ENCODE results near the gene CSRNP3.

GRCh38 chr2:165469417-165469816 is at the start of gene CSRNP3:
- no peak for TF ChIP-seq POLR2AphosphoS5 (IDR thresholded peaks at IDR 0.05)
- TF ChIP-seq, protein P1, sequence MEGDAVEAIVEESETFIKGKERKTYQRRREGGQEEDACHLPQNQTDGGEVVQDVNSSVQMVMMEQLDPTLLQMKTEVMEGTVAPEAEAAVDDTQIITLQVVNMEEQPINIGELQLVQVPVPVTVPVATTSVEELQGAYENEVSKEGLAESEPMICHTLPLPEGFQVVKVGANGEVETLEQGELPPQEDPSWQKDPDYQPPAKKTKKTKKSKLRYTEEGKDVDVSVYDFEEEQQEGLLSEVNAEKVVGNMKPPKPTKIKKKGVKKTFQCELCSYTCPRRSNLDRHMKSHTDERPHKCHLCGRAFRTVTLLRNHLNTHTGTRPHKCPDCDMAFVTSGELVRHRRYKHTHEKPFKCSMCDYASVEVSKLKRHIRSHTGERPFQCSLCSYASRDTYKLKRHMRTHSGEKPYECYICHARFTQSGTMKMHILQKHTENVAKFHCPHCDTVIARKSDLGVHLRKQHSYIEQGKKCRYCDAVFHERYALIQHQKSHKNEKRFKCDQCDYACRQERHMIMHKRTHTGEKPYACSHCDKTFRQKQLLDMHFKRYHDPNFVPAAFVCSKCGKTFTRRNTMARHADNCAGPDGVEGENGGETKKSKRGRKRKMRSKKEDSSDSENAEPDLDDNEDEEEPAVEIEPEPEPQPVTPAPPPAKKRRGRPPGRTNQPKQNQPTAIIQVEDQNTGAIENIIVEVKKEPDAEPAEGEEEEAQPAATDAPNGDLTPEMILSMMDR (IDR thresholded peaks at IDR 0.05 in 8 of 11, conservative IDR thresholded peaks at IDR 0.05 in 3 of 11) = no peak

Measured in spleen (tissue), 7 donors.